Panc1 (cell line): Measurements from ENCODE around the gene PRDX3. TPM values are rescaled to one million over a fixed set of nuclear protein-coding genes. Genes with fewer than 3 reads are reported as not detected.

ENCODE experiments used
- ATAC-seq: fragments of 200-7000 bp; cut with Tn5 transposase; 2 replicates; pipeline ENCODE4 v1.9.1; 2020; ENCODE audit warnings: mild to moderate bottlenecking, moderate library complexity
- BruUV-seq: library from RNA; stranded (reverse); fragments of 400-500 nt; replicated peaks from 2 replicates; lab custom pipeline; 2021; lab: Mats Ljungman, UMichigan
- CTCF ChIA-PET: fragments of 300-600 bp; sonication (Branson Sonifier 250); formaldehyde crosslinking; loops from one replicate; lab custom pipeline; 2022; ENCODE audit warnings: antibody characterized with exemption; lab: Charles Lee
- POLR2A ChIA-PET: fragments of 300-600 bp; sonication (Branson Sonifier 250); formaldehyde crosslinking; loops from one replicate; lab custom pipeline; 2022; ENCODE audit warnings: antibody characterized with exemption; lab: Charles Lee
- DNase-seq: peaks from one replicate; pipeline ENCODE4 v3.0.0-alpha.2; 2010; ENCODE audit warnings: low read depth, low spot score
- H3K27ac ChIP-seq: 2 replicates; pipeline ENCODE4 v1.5.1; 2011; ENCODE audit warnings: mild to moderate bottlenecking, low read length, inconsistent platforms
- H3K27me3 ChIP-seq: fragments of 200-500 bp; sonication (Bioruptor generic); 2 replicates; pipeline ENCODE4 v1.6.0; 2014; ENCODE audit warnings: low read length, inconsistent platforms; ENCODE audit not compliant: control insufficient read depth, insufficient read depth
- H3K36me3 ChIP-seq: fragments of 200-500 bp; sonication (Bioruptor generic); 2 replicates; pipeline ENCODE4 v1.5.1; 2014; ENCODE audit warnings: inconsistent platforms, mild to moderate bottlenecking, low read length, moderate library complexity; ENCODE audit not compliant: control insufficient read depth, insufficient read depth
- H3K4me1 ChIP-seq: 2 replicates; pipeline ENCODE4 v1.5.1; 2011; ENCODE audit warnings: inconsistent platforms, mild to moderate bottlenecking, low read length, moderate library complexity; ENCODE audit not compliant: control insufficient read depth, insufficient read depth
- H3K4me3 ChIP-seq, 2 experiments: 2 replicates each; pipeline ENCODE4 v1.5.1; 2011 to 2012; ENCODE audit warnings: low read depth in 2 of 2, low read length in 2 of 2, mild to moderate bottlenecking in 2 of 2, inconsistent platforms in 1 of 2, moderate library complexity in 1 of 2
- H3K9me3 ChIP-seq: fragments of 200-500 bp; sonication (Bioruptor generic); 2 replicates; pipeline ENCODE4 v1.5.1; 2014; ENCODE audit warnings: low read depth, mild to moderate bottlenecking, inconsistent platforms, low read length, moderate library complexity; ENCODE audit not compliant: control insufficient read depth, insufficient read depth
- CTCF ChIP-seq: fragments of 450-650 bp; IDR thresholded peaks from 2 replicates; pipeline ENCODE4 v1.5.1; 2017; ENCODE audit warnings: mild to moderate bottlenecking
- POLR2AphosphoS5 ChIP-seq: IDR thresholded peaks from 2 replicates; pipeline ENCODE4 v1.6.1; 2012; ENCODE audit warnings: mild to moderate bottlenecking, low read depth, low read length, moderate library complexity
- REST ChIP-seq, 2 experiments: IDR thresholded peaks; 2 replicates each; pipeline ENCODE4 v1.6.1; 2011 to 2012; ENCODE audit warnings: low read depth in 2 of 2, control low read depth in 1 of 2, low read length in 1 of 2, mild to moderate bottlenecking in 1 of 2, moderate library complexity in 1 of 2; ENCODE audit not compliant: insufficient read depth in 1 of 2
- SIN3A ChIP-seq: IDR thresholded peaks from 2 replicates; pipeline ENCODE4 v1.6.1; 2012; ENCODE audit warnings: low read depth, mild to moderate bottlenecking, low read length, moderate library complexity, borderline replicate concordance; ENCODE audit not compliant: insufficient read depth
- TCF7L2 ChIP-seq: IDR thresholded peaks from 2 replicates; pipeline ENCODE4 v1.6.1; 2011; ENCODE audit warnings: mild to moderate bottlenecking, low read depth, low read length, inconsistent platforms
- in situ Hi-C: cut with HindIII; loops from 2 replicates; pipeline ENCODE4 v1.10.0; 2016; ENCODE audit warnings: low sequenced_read_pairs, low pct_unique_long_range_greater_than_20kb
- intact Hi-C: fragments of 100-400 bp; cut with micrococcal nuclease; formaldehyde crosslinking; loops from one replicate; pipeline ENCODE4 v1.10.0; 2022; ENCODE audit not compliant: unreplicated experiment
- total RNA-seq: library from RNA; stranded (reverse); gene quantifications from one replicate; pipeline ENCODE4 v1.2.1, GENCODE V29; 2021; ENCODE audit not compliant: unreplicated experiment

The PRDX3 gene
- total RNA-seq, 1 experiment from 2014 or later, result 235 TPM

GRCh38 chr10:119174109-119174508 is 4.5 kb downstream of the PRDX3 start:
- TF ChIP-seq SIN3A (no peak), REST (IDR thresholded peaks at IDR 0.05; ENCODE audit: insufficient read depth in 1 of 2, low read depth in 2 of 2, low read length in 1 of 2) (no peak), POLR2AphosphoS5 (no peak), TCF7L2 (no peak), CTCF (no peak)
- Histone ChIP-seq H3K4me3 (no peak overlapping the region), H3K9me3 (no peaks in the 10 kb centered on the region), H3K27me3 (no peaks in the 10 kb centered on the region), H3K4me1 (peaks cover 17% of the 10 kb centered on the region), H3K36me3 (peaks cover 49% of the 10 kb centered on the region), H3K27ac (no peak overlapping the region)
- POLR2A ChIA-PET, result no interaction called here
- no TSS peak for BruUV-seq
- CTCF ChIA-PET, result no interaction called here
- in situ Hi-C loops, result no loop called here
- DNase-seq, result no peak
- ATAC-seq, result no peak
- intact Hi-C loops, result no loop called here

- DNase-seq, result no peak
- in situ Hi-C loops, result no loop called here
- Histone ChIP-seq H3K27ac (no peak overlapping the region; the same call in 1 of the 2 replicates), H3K9me3 (no peaks in the 10 kb centered on the region), H3K4me3 (no peak overlapping the region), H3K4me1 (peaks cover 23% of the 10 kb centered on the region), H3K36me3 (peaks cover 33% of the 10 kb centered on the region), H3K27me3 (no peaks in the 10 kb centered on the region)
- no peak for ATAC-seq
- POLR2A ChIA-PET, result no interaction called here
- TF ChIP-seq POLR2AphosphoS5, result no peak
- TF ChIP-seq TCF7L2, result no peak
- TF ChIP-seq CTCF, result no peak
- no peak for TF ChIP-seq REST (IDR thresholded peaks at IDR 0.05; ENCODE audit: insufficient read depth in 1 of 2, low read depth in 2 of 2, low read length in 1 of 2)
- intact Hi-C loops, result no loop called here
- CTCF ChIA-PET, result no interaction called here
- no TSS peak for BruUV-seq
These were observed 11.6 kb downstream of the PRDX3 start for GRCh38 chr10:119167041-119167440.
